Omental fat pad (tissue), 4 donors: ENCODE results near the gene ZNF473. TPM values are rescaled to one million over a fixed set of nuclear protein-coding genes. Genes with fewer than 3 reads are reported as not detected.
A peak's percentile ranks its signal among the peaks of the same experiment; 100 is the strongest.

ENCODE experiments used
- ATAC-seq: fragments of 150-250 bp; one replicate; pipeline ENCODE4 v1.9.1; 2016; ENCODE audit warnings: mild to moderate bottlenecking, moderate library complexity; ENCODE audit not compliant: low FRiP score
- DNase-seq: peaks from one replicate; pipeline ENCODE4 v3.0.0-alpha.2; 2019; ENCODE audit warnings: low spot score
- CTCF ChIP-seq, 3 donors: fragments of 450-650 bp; IDR thresholded peaks; one replicate each; pipeline ENCODE4 v1.5.1; 2016 to 2017; ENCODE audit warnings: antibody characterized with exemption in 3 of 3, mild to moderate bottlenecking in 3 of 3, moderate library complexity in 2 of 3
- total RNA-seq, 4 donors: library from RNA; depleted of rRNA; stranded (reverse); fragments of >200 nt; gene quantifications; one replicate each; pipeline ENCODE4 v1.1.0, GENCODE V29; 2016

The ZNF473 gene
- total RNA-seq, 4 donors from 2014 or later, result 7.3 to 13.6 (median 10.6) TPM

- ATAC-seq (peak; percentile 25), DNase-seq (no peak)
- no peak for TF ChIP-seq CTCF (IDR thresholded peaks at IDR 0.05)
These were observed 11.1 kb downstream of the ZNF473 start for GRCh38 chr19:50036908-50037307.

GRCh38 chr19:50039968-50040367 is 14.2 kb downstream of the ZNF473 start:
- TF ChIP-seq CTCF (IDR thresholded peaks at IDR 0.05), result no peak
- DNase-seq, result no peak
- ATAC-seq, result no peak

GRCh38 chr19:50040967-50041366 is 15.2 kb downstream of the ZNF473 start:
- TF ChIP-seq CTCF (IDR thresholded peaks at IDR 0.05), result no peak
- DNase-seq, result no peak
- no peak for ATAC-seq

- no peak for ATAC-seq
- DNase-seq, result no peak
- TF ChIP-seq CTCF (IDR thresholded peaks at IDR 0.05), result no peak
These were observed 16.7 kb downstream of the ZNF473 start for GRCh38 chr19:50042363-50043024.

GRCh38 chr19:50043967-50044366 is 18.2 kb downstream of the ZNF473 start:
- TF ChIP-seq CTCF (IDR thresholded peaks at IDR 0.05), result no peak
- no peak for DNase-seq
- no peak for ATAC-seq

- ATAC-seq (no peak), DNase-seq (no peak)
These were observed 19.1 kb downstream of the ZNF473 start for GRCh38 chr19:50044922-50045321.

More at GRCh38 chr19:50044922-50045321, 19.1 kb downstream of the ZNF473 start:
- TF ChIP-seq CTCF (IDR thresholded peaks at IDR 0.05), result no peak
